ENCODE results near the gene G3BP1.

GRCh38 chr5:151724360-151724759 lies 47.4 kb upstream of the G3BP1 start:
- TF ChIP-seq CTCF (IDR thresholded peaks at IDR 0.05) (no peak), POLR2A (IDR thresholded peaks at IDR 0.05) (no peak)
